Ovary (tissue), 9 donors: ENCODE results near the gene KCNIP1. TPM values are rescaled to one million over a fixed set of nuclear protein-coding genes. Genes with fewer than 3 reads are reported as not detected.

Source experiments
- DNase-seq, 5 donors: peaks; one replicate each; pipeline ENCODE4 v3.0.0-alpha.2; 2019 to 2020
- H3K27ac ChIP-seq, 2 donors: fragments of 200-600 bp; one replicate each; pipeline versions ENCODE4 v1.5.1 to v1.8.0; 2019 to 2022
- H3K27me3 ChIP-seq: fragments of 200-600 bp; one replicate; pipeline ENCODE4 v1.8.0; 2022
- H3K36me3 ChIP-seq: fragments of 200-600 bp; sonication (generic); one replicate; pipeline ENCODE4 v1.5.1; 2019
- H3K4me1 ChIP-seq: one replicate; pipeline ENCODE4 v1.8.1; 2013; ENCODE audit warnings: mild to moderate bottlenecking, moderate library complexity; ENCODE audit not compliant: insufficient read depth
- H3K4me3 ChIP-seq: fragments of 200-600 bp; sonication (generic); one replicate; pipeline ENCODE4 v1.5.1; 2017
- H3K9me3 ChIP-seq, 2 donors: fragments of 200-600 bp in 1 of 2; sonication (generic) in 1 of 2; one replicate each; pipeline versions ENCODE4 v1.5.1 to v1.8.1; 2013 to 2019; ENCODE audit warnings: mild to moderate bottlenecking in 1 of 2, moderate library complexity in 1 of 2
- EP300 ChIP-seq: sonication (generic); formaldehyde crosslinking; IDR thresholded peaks from one replicate; pipeline ENCODE4 v1.6.1; 2017; ENCODE audit warnings: antibody characterized with exemption
- POLR2A ChIP-seq: fragments of 450-650 bp; IDR thresholded peaks from one replicate; pipeline ENCODE4 v1.6.1; 2017; ENCODE audit warnings: antibody characterized with exemption, mild to moderate bottlenecking, moderate library complexity
- WGBS, 3 donors: extraction: QIAGEN DNeasy Blood & Tissue Kit in 1 of 3; methylation state at CpG; one replicate each; pipeline versions ENCODE4 v1.1.5 to v1.1.7; 2013 to 2017; 5-methylcytosine and 5-hydroxymethylcytosine counted together
- intact Hi-C, 4 donors: fragments of 100-400 bp; cut with DNase I; formaldehyde crosslinking; loops; one replicate each; pipeline versions ENCODE4 v1.11.0 to v1.15.1; 2022 to 2023
- polyA plus RNA-seq, 2 donors: library from polyadenylated mRNA; stranded (reverse); fragments of 200-250 nt in 1 of 2; fragments of 350-450 nt in 1 of 2; fragmentation: Illumina TruSeq in 1 of 2; extraction: RNeasy Lipid Tissue Mini Kit (QIAGEN cat#74804) in 1 of 2; gene quantifications; one replicate each; pipeline ENCODE4 v1.2.3, GENCODE V29; 2013 to 2014
- total RNA-seq, 7 donors: library from RNA; depleted of rRNA in 2 of 7; stranded (reverse); fragments of >200 nt in 2 of 7; fragmentation: NEBNext Ultra II Directional in 3 of 7; extraction: Animal tissue kit (Norgen Biotek cat#: 25700) in 3 of 7; gene quantifications; one replicate each; pipeline versions ENCODE4 v1.1.0 to v1.2.4, GENCODE V29; 2016 to 2023
- TF ChIP-seq, protein P1 (sequence below), 3 donors: fragments of 450-650 bp in 2 of 3; fragments of 200-600 bp in 1 of 3; IDR thresholded peaks; one replicate each; pipeline versions ENCODE4 v1.5.1 to v1.8.0; 2016 to 2022; ENCODE audit warnings: antibody characterized with exemption in 3 of 3, mild to moderate bottlenecking in 1 of 3
- donor health status: DM: no; HTN: no; CAD: no; lungs with moderate emphysema.
- donor health status: DM: no; HTN: no; CAD: no.
- donor health status: Bipolar disorder and iron deficiency.
- donor health status: DM: yes; HTN: yes; CAD: no.
- donor health status: DM: no; HTN: no; CAD: no.
- donor health status: DM: yes; HTN: yes; CAD: no.

KCNIP1 gene
- total and polyA plus RNA-seq, 9 donors: 0.20 to 2.2 (median 0.66) TPM

DNA sequence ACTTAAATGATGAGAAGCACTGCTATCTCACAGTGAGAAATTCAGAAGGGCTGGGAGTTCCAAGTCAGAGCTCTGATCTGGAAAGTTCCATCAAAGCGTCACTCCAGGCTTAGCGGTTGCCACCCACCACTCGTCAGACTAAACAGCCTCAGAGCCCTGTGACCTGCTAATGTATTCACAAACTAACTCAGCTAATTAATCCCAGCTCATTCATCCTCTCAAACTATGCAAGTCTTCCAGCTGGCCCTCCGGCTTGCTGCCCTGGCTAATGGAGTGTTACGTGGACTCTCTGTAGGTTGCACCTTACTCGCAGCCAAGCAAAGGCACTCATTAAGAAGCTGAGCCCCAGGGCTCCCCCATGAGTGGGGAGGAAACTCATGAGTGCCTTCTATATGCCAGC, 197.5 kb downstream of the KCNIP1 start:
- Histone ChIP-seq H3K4me3 (no peak overlapping the region), H3K27me3 (no peaks in the 10 kb centered on the region), H3K9me3 (no peaks in the 10 kb centered on the region), H3K4me1 (no peaks in the 10 kb centered on the region), H3K27ac (no peak overlapping the region), H3K36me3 (no peaks in the 10 kb centered on the region)
- DNase-seq: no peak
- WGBS, 3 donors: 64 to 71% (median 70%) methylated on average over 6 of the region's 6 CpGs
- intact Hi-C loops: no loop called here
- TF ChIP-seq, protein P1, sequence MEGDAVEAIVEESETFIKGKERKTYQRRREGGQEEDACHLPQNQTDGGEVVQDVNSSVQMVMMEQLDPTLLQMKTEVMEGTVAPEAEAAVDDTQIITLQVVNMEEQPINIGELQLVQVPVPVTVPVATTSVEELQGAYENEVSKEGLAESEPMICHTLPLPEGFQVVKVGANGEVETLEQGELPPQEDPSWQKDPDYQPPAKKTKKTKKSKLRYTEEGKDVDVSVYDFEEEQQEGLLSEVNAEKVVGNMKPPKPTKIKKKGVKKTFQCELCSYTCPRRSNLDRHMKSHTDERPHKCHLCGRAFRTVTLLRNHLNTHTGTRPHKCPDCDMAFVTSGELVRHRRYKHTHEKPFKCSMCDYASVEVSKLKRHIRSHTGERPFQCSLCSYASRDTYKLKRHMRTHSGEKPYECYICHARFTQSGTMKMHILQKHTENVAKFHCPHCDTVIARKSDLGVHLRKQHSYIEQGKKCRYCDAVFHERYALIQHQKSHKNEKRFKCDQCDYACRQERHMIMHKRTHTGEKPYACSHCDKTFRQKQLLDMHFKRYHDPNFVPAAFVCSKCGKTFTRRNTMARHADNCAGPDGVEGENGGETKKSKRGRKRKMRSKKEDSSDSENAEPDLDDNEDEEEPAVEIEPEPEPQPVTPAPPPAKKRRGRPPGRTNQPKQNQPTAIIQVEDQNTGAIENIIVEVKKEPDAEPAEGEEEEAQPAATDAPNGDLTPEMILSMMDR (IDR thresholded peaks at IDR 0.05): no peak
- TF ChIP-seq POLR2A: no peak
- no peak for TF ChIP-seq EP300

DNA sequence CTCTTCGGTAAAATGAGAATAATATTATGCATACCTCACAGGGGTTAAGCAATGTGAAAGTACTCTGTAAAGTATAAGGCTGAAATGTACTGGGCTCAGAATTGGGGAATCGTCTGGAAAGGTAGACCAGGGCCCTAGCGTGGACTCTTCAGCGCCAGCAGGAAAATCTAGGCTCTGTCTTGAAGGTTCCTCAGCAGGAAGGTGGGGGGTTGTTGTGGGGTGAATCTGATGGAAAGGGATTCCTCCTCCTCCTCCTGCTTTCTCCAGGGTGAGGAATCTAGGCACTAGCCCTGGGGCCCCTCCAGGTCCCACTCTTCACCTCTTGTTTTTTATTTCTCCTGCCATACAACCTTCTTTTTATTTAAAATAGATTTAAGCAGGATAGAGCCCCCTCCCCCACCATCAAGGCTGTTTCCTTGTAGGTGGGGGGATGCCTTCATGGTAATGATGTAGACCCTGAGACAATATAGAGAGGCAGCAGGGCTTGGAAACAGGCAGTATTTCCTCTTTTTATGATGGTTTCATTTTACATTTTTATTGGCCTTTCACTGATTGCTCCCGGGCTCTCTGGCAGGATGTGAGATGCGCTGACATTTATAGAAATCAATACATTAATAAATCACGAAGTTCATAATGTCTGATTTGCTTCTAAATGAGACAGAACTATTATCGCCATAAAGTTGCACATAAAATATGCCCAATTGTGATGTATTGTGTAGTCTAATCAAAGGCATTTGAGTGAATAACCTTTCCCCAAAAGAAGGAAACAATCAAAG, 200.8 kb downstream of the KCNIP1 start:
- Histone ChIP-seq H3K36me3 (no peaks in the 10 kb centered on the region), H3K4me3 (no peak overlapping the region), H3K9me3 (no peaks in the 10 kb centered on the region), H3K27ac (no peak overlapping the region), H3K4me1 (no peaks in the 10 kb centered on the region), H3K27me3 (no peaks in the 10 kb centered on the region)
- DNase-seq: no peak
- WGBS, 3 donors: 60 to 63% (median 62%) methylated on average over 7 to 8 of the region's 8 CpGs
- TF ChIP-seq EP300 (no peak), POLR2A (no peak)
- TF ChIP-seq, protein P1 (IDR thresholded peaks at IDR 0.05): no peak
- intact Hi-C loops: no loop called here

DNA sequence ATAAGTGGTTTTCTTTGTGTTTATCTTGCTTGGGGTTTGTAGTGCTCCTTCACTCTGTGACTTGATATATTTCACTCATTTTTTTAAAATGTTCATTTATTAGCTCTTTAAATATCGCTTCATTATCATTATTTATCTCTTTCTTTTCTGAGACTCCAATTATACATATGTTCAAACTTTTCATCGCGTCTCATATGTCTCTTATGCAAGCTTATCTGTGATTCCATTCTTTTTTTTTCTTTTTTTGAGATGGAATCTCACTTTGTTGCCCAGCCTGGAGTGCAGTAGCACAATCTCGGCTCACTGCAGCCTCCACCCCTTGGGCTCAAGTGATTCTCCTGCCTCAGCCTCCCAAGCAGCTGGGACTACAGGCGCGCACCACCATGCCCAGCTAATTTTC, 205.8 kb downstream of the KCNIP1 start:
- WGBS, 3 donors: 58 to 67% (median 64%) methylated on average over 6 of the region's 6 CpGs
- H3K27me3 ChIP-seq: no peaks in the 10 kb centered on the region
- no peaks in the 10 kb centered on the region for H3K9me3 ChIP-seq
- no peak overlapping the region for H3K4me3 ChIP-seq
- H3K4me1 ChIP-seq: no peaks in the 10 kb centered on the region
- no peaks in the 10 kb centered on the region for H3K36me3 ChIP-seq
- intact Hi-C loops: no loop called here
- DNase-seq: no peak
- no peak overlapping the region for H3K27ac ChIP-seq
- TF ChIP-seq, protein P1 (IDR thresholded peaks at IDR 0.05): no peak
- TF ChIP-seq EP300 (no peak), POLR2A (no peak)

DNA sequence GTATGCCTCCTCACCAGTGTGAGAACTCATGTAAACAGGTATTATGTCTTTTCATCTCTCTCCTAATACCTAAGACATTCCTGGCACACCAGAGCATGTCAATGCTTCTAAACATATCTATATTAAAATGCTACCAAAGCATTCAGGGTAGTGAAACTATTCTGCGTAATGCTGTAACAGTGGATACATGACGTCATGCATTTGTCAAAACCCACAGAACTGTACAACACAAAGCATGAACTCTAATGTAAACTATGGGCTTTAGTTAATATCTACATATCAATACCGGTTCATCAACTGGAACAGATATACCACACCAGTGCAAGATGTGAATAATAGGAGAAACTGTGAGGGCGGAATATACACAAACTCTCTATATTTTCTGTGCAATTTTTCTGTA, 207.5 kb downstream of the KCNIP1 start:
- DNase-seq: no peak

More for the DNA sequence above, 207.5 kb downstream of the KCNIP1 start:
- no peaks in the 10 kb centered on the region for H3K9me3 ChIP-seq
- no peaks in the 10 kb centered on the region for H3K36me3 ChIP-seq
- H3K4me1 ChIP-seq: no peaks in the 10 kb centered on the region
- TF ChIP-seq EP300: no peak
- TF ChIP-seq POLR2A: no peak
- TF ChIP-seq, protein P1 (IDR thresholded peaks at IDR 0.05): no peak
- no peak overlapping the region for H3K27ac ChIP-seq
- intact Hi-C loops: no loop called here
- WGBS, 3 donors: 82 to 92% (median 84%) methylated on average over 4 of the region's 4 CpGs
- no peak overlapping the region for H3K4me3 ChIP-seq
- H3K27me3 ChIP-seq: no peaks in the 10 kb centered on the region
